ENCODE measurements around the gene SLC2A5. TPM values are rescaled to one million over a fixed set of nuclear protein-coding genes. Genes with fewer than 3 reads are reported as not detected.

Gene SLC2A5, protein sequence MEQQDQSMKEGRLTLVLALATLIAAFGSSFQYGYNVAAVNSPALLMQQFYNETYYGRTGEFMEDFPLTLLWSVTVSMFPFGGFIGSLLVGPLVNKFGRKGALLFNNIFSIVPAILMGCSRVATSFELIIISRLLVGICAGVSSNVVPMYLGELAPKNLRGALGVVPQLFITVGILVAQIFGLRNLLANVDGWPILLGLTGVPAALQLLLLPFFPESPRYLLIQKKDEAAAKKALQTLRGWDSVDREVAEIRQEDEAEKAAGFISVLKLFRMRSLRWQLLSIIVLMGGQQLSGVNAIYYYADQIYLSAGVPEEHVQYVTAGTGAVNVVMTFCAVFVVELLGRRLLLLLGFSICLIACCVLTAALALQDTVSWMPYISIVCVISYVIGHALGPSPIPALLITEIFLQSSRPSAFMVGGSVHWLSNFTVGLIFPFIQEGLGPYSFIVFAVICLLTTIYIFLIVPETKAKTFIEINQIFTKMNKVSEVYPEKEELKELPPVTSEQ
- 1 to 10 TPM; 3.5 to 3.6 TPM for polyA plus RNA-seq

GRCh38 chr1:9069326-9070100, at the start of gene SLC2A5:
Gene SLC2A5, minus strand, starts transcription at chr1:9069635. Its CDS starts 99 bp downstream, at chr1:9069536.
- peak within 1 kb of the TSS in 1 of 2 donors; percentile 27 for H3K4me3 ChIP-seq (ENCODE audit: low read depth in 1 of 2, low read length in 2 of 2)

DNA sequence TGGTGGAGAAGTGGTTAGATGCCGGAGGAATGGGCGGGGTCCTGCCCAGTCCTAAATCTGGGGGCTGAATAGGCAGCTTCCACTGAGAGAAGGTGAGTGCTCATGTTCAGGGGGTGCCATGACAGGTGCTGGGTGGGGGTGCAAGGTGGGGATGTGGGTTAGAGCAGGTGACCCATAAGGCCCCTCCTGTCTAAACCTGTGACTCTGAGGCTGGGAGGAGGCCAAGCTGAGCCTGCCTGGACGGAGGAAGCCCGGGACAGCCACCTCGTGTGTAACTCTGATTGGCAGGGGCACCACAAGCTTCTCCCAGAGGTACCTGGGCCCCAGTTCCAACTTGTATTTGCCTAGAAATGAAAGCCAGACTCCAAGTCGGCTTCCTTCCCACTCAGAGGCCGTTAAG, 48.8 kb upstream of the SLC2A5 start:
- peaks cover 4 to 11% of the 10 kb centered on the region in 2 donors for H3K4me1 ChIP-seq (ENCODE audit: control insufficient read depth in 2 of 2, insufficient read depth in 2 of 2, low read length in 1 of 2)
- H3K4me3 ChIP-seq (ENCODE audit: low read depth in 1 of 2, low read length in 2 of 2): no peak overlapping the region
- peaks cover 2 to 7% of the 10 kb centered on the region in 2 donors for H3K36me3 ChIP-seq (ENCODE audit: control insufficient read depth in 2 of 2, insufficient read depth in 2 of 2, low read length in 1 of 2)
- H3K27ac ChIP-seq (ENCODE audit: low read depth in 2 of 2, low read length in 1 of 2): peak overlapping the region in 1 of 2 donors; percentile 51
- WGBS, 2 donors: 53 to 54% methylated on average over 7 of the region's 7 CpGs
- no peaks in the 10 kb centered on the region for H3K9me3 ChIP-seq (ENCODE audit: control insufficient read depth in 2 of 2, insufficient read depth in 1 of 2, low read depth in 1 of 2, low read length in 1 of 2)
- H3K27me3 ChIP-seq (ENCODE audit: control insufficient read depth in 1 of 2, insufficient read depth in 2 of 2, low read length in 2 of 2): no peaks in the 10 kb centered on the region

More at GRCh38 chr1:9069326-9070100, at the start of gene SLC2A5:
- Histone ChIP-seq H3K27me3 (ENCODE audit: control insufficient read depth in 1 of 2, insufficient read depth in 2 of 2, low read length in 2 of 2) (no peaks in the 10 kb centered on the region), H3K27ac (ENCODE audit: low read depth in 2 of 2, low read length in 1 of 2) (peak within 1 kb of the TSS; percentile 85), H3K9me3 (ENCODE audit: control insufficient read depth in 2 of 2, insufficient read depth in 1 of 2, low read depth in 1 of 2, low read length in 1 of 2) (no peaks in the 10 kb centered on the region), H3K36me3 (ENCODE audit: control insufficient read depth in 2 of 2, insufficient read depth in 2 of 2, low read length in 1 of 2) (no peaks in the 10 kb centered on the region), H3K4me1 (ENCODE audit: control insufficient read depth in 2 of 2, insufficient read depth in 2 of 2, low read length in 1 of 2) (peaks cover 5 to 8% of the 10 kb centered on the region in 2 donors)
- 22 to 25% methylated on average over 8 of the region's 8 CpGs for WGBS, 2 donors

- peaks cover 0 to 11% of the 10 kb centered on the region in 2 donors for H3K36me3 ChIP-seq (ENCODE audit: control insufficient read depth in 2 of 2, insufficient read depth in 2 of 2, low read length in 1 of 2)
- WGBS, 2 donors: 63 to 73% methylated on average over 5 of the region's 5 CpGs
- H3K4me3 ChIP-seq (ENCODE audit: low read depth in 1 of 2, low read length in 2 of 2): no peak overlapping the region
- H3K4me1 ChIP-seq (ENCODE audit: control insufficient read depth in 2 of 2, insufficient read depth in 2 of 2, low read length in 1 of 2): peaks cover 4 to 11% of the 10 kb centered on the region in 2 donors
- peak overlapping the region; percentile 38 to 71 for H3K27ac ChIP-seq (ENCODE audit: low read depth in 2 of 2, low read length in 1 of 2)
- no peaks in the 10 kb centered on the region for H3K27me3 ChIP-seq (ENCODE audit: control insufficient read depth in 1 of 2, insufficient read depth in 2 of 2, low read length in 2 of 2)
- H3K9me3 ChIP-seq (ENCODE audit: control insufficient read depth in 2 of 2, insufficient read depth in 1 of 2, low read depth in 1 of 2, low read length in 1 of 2): no peaks in the 10 kb centered on the region
These were observed 46.1 kb upstream of the SLC2A5 start for GRCh38 chr1:9115351-9116205.

DNA sequence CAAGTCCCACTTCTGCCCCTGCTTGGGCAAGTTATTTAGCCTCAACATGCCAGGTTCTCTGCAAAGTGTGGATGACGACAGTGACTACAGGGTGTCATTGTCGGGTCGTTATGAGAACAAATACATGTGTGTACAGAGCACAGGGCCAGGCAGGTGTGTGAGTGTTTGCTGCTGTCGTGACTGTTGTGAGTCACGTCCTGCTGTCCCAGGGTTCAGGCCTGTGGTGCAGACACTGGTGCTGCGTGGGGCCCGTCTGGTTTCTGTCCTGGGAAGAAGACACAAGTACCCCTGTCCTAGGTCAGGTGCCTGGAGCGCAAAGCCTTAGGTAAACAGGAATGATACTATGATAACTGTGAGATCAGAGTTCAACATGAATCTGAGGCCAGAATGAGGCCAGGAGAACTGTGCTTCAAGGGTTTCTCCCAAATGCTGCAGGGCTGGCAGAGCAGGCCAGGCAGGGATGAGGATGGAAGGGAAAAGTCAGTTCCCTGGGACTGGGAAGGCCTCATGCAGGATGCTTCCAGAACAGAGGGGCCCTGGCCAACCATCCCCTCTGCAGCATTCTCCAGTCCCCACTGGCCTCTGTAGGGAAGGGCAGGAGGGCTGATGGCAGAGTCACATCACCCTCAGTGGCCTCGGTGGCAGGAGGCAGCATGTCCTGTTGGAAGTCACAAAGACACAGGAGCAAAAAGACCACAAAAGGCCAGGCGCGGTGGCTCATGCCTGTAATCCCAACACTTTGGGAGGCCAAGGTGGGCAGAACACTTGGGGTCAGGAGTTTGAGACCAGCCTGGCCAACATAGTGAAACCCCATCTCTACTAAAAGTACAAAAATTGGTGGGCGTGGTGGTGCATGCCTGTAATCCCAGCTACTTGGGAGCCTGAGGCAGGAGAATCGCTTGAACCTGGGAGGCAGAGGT, 43.8 kb upstream of the SLC2A5 start:
- WGBS, 2 donors: 64 to 72% methylated on average over 12 to 13 of the region's 13 CpGs
- Histone ChIP-seq H3K4me1 (ENCODE audit: control insufficient read depth in 2 of 2, insufficient read depth in 2 of 2, low read length in 1 of 2) (peaks cover 0 to 13% of the 10 kb centered on the region in 2 donors), H3K36me3 (ENCODE audit: control insufficient read depth in 2 of 2, insufficient read depth in 2 of 2, low read length in 1 of 2) (peaks cover 0 to 13% of the 10 kb centered on the region in 2 donors), H3K4me3 (ENCODE audit: low read depth in 1 of 2, low read length in 2 of 2) (no peak overlapping the region), H3K27ac (ENCODE audit: low read depth in 2 of 2, low read length in 1 of 2) (peak overlapping the region; percentile 64 to 96), H3K9me3 (ENCODE audit: control insufficient read depth in 2 of 2, insufficient read depth in 1 of 2, low read depth in 1 of 2, low read length in 1 of 2) (no peaks in the 10 kb centered on the region), H3K27me3 (ENCODE audit: control insufficient read depth in 1 of 2, insufficient read depth in 2 of 2, low read length in 2 of 2) (no peaks in the 10 kb centered on the region)

DNA sequence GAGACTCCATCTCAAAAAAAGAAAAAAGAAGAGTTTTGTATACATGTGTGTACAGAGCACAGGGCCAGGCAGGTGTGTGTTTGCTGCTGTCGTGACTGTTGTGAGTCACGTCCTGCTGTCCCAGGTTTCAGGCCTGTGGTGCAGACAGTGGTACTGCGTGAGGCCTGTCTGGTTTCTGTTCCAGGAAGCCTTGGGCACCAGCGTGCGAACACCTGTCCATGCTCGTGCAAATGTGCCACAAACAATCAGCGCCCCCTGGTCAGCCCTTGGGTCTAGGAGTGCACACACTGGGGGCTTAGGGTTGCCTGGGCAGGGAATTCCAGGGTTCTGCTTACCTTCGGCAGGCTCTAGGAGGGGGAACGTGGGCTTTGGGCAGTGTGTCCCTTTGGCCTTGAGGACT, 42.5 kb upstream of the SLC2A5 start:
- peaks cover 0 to 9% of the 10 kb centered on the region in 2 donors for H3K4me1 ChIP-seq (ENCODE audit: control insufficient read depth in 2 of 2, insufficient read depth in 2 of 2, low read length in 1 of 2)
- H3K9me3 ChIP-seq (ENCODE audit: control insufficient read depth in 2 of 2, insufficient read depth in 1 of 2, low read depth in 1 of 2, low read length in 1 of 2): no peaks in the 10 kb centered on the region
- H3K27me3 ChIP-seq (ENCODE audit: control insufficient read depth in 1 of 2, insufficient read depth in 2 of 2, low read length in 2 of 2): no peaks in the 10 kb centered on the region
- H3K4me3 ChIP-seq (ENCODE audit: low read depth in 1 of 2, low read length in 2 of 2): no peak overlapping the region
- H3K27ac ChIP-seq (ENCODE audit: low read depth in 2 of 2, low read length in 1 of 2): peak overlapping the region in 1 of 2 donors; percentile 24
- 78 to 83% methylated on average over 9 of the region's 9 CpGs for WGBS, 2 donors
- peaks cover 2 to 17% of the 10 kb centered on the region in 2 donors for H3K36me3 ChIP-seq (ENCODE audit: control insufficient read depth in 2 of 2, insufficient read depth in 2 of 2, low read length in 1 of 2)

- H3K27me3 ChIP-seq (ENCODE audit: control insufficient read depth in 1 of 2, insufficient read depth in 2 of 2, low read length in 2 of 2): no peaks in the 10 kb centered on the region
- H3K4me1 ChIP-seq (ENCODE audit: control insufficient read depth in 2 of 2, insufficient read depth in 2 of 2, low read length in 1 of 2): peaks cover 0 to 9% of the 10 kb centered on the region in 2 donors
- no peak overlapping the region for H3K27ac ChIP-seq (ENCODE audit: low read depth in 2 of 2, low read length in 1 of 2)
- no peaks in the 10 kb centered on the region for H3K9me3 ChIP-seq (ENCODE audit: control insufficient read depth in 2 of 2, insufficient read depth in 1 of 2, low read depth in 1 of 2, low read length in 1 of 2)
- peaks cover 2 to 18% of the 10 kb centered on the region in 2 donors for H3K36me3 ChIP-seq (ENCODE audit: control insufficient read depth in 2 of 2, insufficient read depth in 2 of 2, low read length in 1 of 2)
- WGBS, 2 donors: 92 to 93% methylated on average over 13 of the region's 13 CpGs
- H3K4me3 ChIP-seq (ENCODE audit: low read depth in 1 of 2, low read length in 2 of 2): no peak overlapping the region
These were observed 41.9 kb upstream of the SLC2A5 start for GRCh38 chr1:9111357-9111691.

DNA sequence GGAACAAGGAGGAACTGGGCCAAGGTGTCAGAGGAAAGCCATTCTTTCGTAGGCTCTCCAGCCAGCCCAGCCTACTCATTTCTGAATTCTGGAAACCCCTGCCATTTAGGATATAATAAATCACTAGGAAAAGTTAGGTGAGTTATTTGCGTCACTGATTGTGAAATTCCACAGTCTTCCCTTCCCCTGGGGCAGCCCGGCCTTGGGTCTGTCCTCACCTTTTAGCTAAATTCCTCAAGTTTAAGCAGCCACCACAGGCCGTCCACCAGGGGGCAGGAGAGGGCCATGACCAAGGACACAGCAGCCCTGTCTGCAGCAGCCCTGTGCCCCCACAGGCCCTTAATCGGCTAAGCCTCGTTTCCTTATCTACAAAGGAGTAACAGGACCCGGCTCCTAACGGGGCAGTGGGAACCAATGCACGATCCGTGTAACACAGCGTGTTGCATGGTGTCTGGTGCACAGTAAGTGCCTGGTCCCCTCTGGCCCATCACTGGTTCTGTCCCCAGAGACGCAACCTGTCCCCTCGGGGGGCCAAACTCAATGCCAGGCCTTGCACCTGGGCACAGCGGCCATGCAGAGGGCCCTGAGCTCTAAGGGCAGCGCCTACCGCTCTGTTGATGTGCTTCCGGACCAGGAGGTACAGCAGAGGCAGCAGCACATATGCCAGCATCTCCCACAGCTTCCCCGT, 41.4 kb upstream of the SLC2A5 start:
- 38 to 41% methylated on average over 18 of the region's 18 CpGs for WGBS, 2 donors
- H3K9me3 ChIP-seq (ENCODE audit: control insufficient read depth in 2 of 2, insufficient read depth in 1 of 2, low read depth in 1 of 2, low read length in 1 of 2): no peaks in the 10 kb centered on the region
- peak overlapping the region in 1 of 2 donors; percentile 45 for H3K27ac ChIP-seq (ENCODE audit: low read depth in 2 of 2, low read length in 1 of 2)
- H3K4me3 ChIP-seq (ENCODE audit: low read depth in 1 of 2, low read length in 2 of 2): no peak overlapping the region
- H3K27me3 ChIP-seq (ENCODE audit: control insufficient read depth in 1 of 2, insufficient read depth in 2 of 2, low read length in 2 of 2): no peaks in the 10 kb centered on the region
- H3K4me1 ChIP-seq (ENCODE audit: control insufficient read depth in 2 of 2, insufficient read depth in 2 of 2, low read length in 1 of 2): peaks cover 0 to 9% of the 10 kb centered on the region in 2 donors
- peaks cover 2 to 24% of the 10 kb centered on the region in 2 donors for H3K36me3 ChIP-seq (ENCODE audit: control insufficient read depth in 2 of 2, insufficient read depth in 2 of 2, low read length in 1 of 2)

DNA sequence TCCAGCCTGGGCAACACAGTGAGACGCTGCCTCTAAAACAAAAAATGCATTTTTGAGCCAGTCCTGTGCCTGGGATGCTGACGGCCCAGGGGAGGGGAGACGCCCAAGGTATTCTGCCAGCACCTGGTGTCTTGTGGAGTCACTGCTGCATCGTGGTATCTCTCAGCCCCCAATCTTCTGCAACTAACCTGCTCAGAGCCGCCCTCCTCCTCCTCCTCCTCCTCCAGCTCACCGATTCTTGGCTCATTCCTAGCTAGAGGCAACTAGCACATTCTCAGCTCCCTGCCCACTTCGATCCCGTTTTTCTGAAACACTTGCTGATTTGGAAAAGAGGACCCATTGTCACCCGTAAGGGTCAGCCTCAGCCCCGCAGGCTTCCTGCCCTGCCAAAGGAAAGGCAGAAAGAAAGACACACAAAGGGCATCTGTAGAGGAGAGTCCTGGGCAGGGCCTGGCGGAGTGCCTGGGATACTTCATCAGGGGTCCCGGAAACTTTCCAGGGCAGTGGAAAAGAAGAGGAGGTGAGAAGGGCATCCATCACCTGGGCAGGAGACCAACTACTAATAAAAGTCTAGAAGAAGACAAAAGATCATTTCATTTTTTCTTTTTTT, 38.7 kb upstream of the SLC2A5 start:
- Histone ChIP-seq H3K9me3 (ENCODE audit: control insufficient read depth in 2 of 2, insufficient read depth in 1 of 2, low read depth in 1 of 2, low read length in 1 of 2) (no peaks in the 10 kb centered on the region), H3K4me1 (ENCODE audit: control insufficient read depth in 2 of 2, insufficient read depth in 2 of 2, low read length in 1 of 2) (peaks cover 0 to 6% of the 10 kb centered on the region in 2 donors), H3K36me3 (ENCODE audit: control insufficient read depth in 2 of 2, insufficient read depth in 2 of 2, low read length in 1 of 2) (peaks cover 7 to 42% of the 10 kb centered on the region in 2 donors), H3K27me3 (ENCODE audit: control insufficient read depth in 1 of 2, insufficient read depth in 2 of 2, low read length in 2 of 2) (no peaks in the 10 kb centered on the region), H3K27ac (ENCODE audit: low read depth in 2 of 2, low read length in 1 of 2) (no peak overlapping the region), H3K4me3 (ENCODE audit: low read depth in 1 of 2, low read length in 2 of 2) (no peak overlapping the region)
- 89 to 91% methylated on average over 12 of the region's 12 CpGs for WGBS, 2 donors
